ENCODE data around the gene USB1. TPM values are rescaled to one million over a fixed set of nuclear protein-coding genes. Genes with fewer than 3 reads are reported as not detected.
"Not testable (repeated sequence)": the region's sequence is repeated elsewhere in the genome, so short reads cannot be mapped to it uniquely, and the experiment has no call there.

The USB1 gene
- total RNA-seq, 1 donor from 2014 or later = 14.9 TPM

DNA sequence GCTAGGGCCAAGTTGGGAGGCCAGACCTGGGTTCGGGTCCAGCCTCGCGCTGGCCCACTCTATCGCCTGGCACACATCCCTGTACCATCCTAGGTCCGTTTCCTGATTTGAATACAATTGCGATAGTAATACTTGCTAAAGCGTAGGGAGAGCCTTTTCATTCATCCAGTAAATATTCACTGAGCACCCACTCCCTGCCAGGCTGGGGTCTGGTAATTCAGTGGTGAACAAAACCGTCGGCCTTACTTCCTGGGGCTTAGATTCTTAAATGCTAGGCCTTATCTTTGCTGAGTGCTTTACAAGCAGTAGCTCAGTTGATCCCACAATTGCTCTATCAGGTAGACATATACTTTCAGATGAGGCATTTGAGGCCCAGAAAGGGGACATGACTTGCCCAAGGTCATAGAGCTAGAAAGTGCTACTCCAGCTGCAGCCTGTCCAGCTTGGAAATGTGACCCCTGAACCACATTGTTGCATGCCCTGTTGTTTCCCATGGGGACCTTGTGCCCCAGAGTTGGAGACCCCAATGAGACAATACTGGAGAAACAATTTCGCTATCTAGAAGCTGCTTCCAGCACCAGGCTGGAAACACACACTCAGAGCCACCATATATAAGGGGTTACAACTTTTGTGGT is 691 bp downstream of the USB1 start:
- H3K9me3 Mint-ChIP-seq = peaks cover under 1% of the 10 kb centered on the region
- Histone ChIP-seq H3K79me2 (ENCODE audit: low read depth) (no peaks in the 10 kb centered on the region), H3K27me3 (no peaks in the 10 kb centered on the region), H4K20me1 (ENCODE audit: low read depth) (peaks cover 21% of the 10 kb centered on the region), H3K4me3 (peak overlapping the region; percentile 62), H3K36me3 (no peaks in the 10 kb centered on the region), H3K9me3 (ENCODE audit: low read depth) (no peaks in the 10 kb centered on the region), H3K9ac (no peak overlapping the region), H3K4me2 (peak overlapping the region; percentile 90), H2AFZ (replicated peaks) (no peak overlapping the region), H3F3A (ENCODE audit: low read depth) (peaks cover 31% of the 10 kb centered on the region), H3K4me1 (peaks cover 8% of the 10 kb centered on the region), H3K27ac (no peak overlapping the region)
- peaks cover 5% of the 10 kb centered on the region for H3K27me3 Mint-ChIP-seq (ENCODE audit: insufficient read depth, low read depth)
- H3K4me3 Mint-ChIP-seq = peak overlapping the region; percentile 93
- peaks cover 15% of the 10 kb centered on the region for H3K36me3 Mint-ChIP-seq
- no peak overlapping the region for H3K27ac Mint-ChIP-seq
- DNase-seq (ENCODE audit: low spot score) = no peak
- peaks cover 23% of the 10 kb centered on the region for H3K4me1 Mint-ChIP-seq
- TF ChIP-seq EZH2 (IDR thresholded peaks at IDR 0.05) (no peak), EZH2phosphoT487 (IDR thresholded peaks at IDR 0.05) (no peak)
- TF ChIP-seq, protein P1, sequence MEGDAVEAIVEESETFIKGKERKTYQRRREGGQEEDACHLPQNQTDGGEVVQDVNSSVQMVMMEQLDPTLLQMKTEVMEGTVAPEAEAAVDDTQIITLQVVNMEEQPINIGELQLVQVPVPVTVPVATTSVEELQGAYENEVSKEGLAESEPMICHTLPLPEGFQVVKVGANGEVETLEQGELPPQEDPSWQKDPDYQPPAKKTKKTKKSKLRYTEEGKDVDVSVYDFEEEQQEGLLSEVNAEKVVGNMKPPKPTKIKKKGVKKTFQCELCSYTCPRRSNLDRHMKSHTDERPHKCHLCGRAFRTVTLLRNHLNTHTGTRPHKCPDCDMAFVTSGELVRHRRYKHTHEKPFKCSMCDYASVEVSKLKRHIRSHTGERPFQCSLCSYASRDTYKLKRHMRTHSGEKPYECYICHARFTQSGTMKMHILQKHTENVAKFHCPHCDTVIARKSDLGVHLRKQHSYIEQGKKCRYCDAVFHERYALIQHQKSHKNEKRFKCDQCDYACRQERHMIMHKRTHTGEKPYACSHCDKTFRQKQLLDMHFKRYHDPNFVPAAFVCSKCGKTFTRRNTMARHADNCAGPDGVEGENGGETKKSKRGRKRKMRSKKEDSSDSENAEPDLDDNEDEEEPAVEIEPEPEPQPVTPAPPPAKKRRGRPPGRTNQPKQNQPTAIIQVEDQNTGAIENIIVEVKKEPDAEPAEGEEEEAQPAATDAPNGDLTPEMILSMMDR (IDR thresholded peaks at IDR 0.05) = no peak

GRCh38 chr16:58002416-58002800 is 1.2 kb downstream of the USB1 start:
- Mint-ChIP-seq H3K36me3 (peaks cover 18% of the 10 kb centered on the region), H3K9me3 (peaks cover 4% of the 10 kb centered on the region), H3K4me1 (peaks cover 23% of the 10 kb centered on the region), H3K27ac (no peak overlapping the region), H3K27me3 (ENCODE audit: insufficient read depth, low read depth) (peaks cover 5% of the 10 kb centered on the region), H3K4me3 (peak overlapping the region; percentile 53)
- Histone ChIP-seq H4K20me1 (ENCODE audit: low read depth) (peaks cover 21% of the 10 kb centered on the region), H3K4me3 (no peak overlapping the region), H3K79me2 (ENCODE audit: low read depth) (no peaks in the 10 kb centered on the region), H3K4me1 (peaks cover 8% of the 10 kb centered on the region), H3K27ac (no peak overlapping the region), H3F3A (ENCODE audit: low read depth) (peaks cover 31% of the 10 kb centered on the region), H3K9ac (no peak overlapping the region), H3K36me3 (no peaks in the 10 kb centered on the region), H3K9me3 (ENCODE audit: low read depth) (no peaks in the 10 kb centered on the region), H2AFZ (replicated peaks) (no peak overlapping the region), H3K27me3 (no peaks in the 10 kb centered on the region), H3K4me2 (peak overlapping the region; percentile 90)
- DNase-seq (ENCODE audit: low spot score) = no peak
- no peak for TF ChIP-seq EZH2phosphoT487 (IDR thresholded peaks at IDR 0.05)
- TF ChIP-seq EZH2 (IDR thresholded peaks at IDR 0.05) = no peak
- TF ChIP-seq, protein P1 (IDR thresholded peaks at IDR 0.05) = no peak

DNA sequence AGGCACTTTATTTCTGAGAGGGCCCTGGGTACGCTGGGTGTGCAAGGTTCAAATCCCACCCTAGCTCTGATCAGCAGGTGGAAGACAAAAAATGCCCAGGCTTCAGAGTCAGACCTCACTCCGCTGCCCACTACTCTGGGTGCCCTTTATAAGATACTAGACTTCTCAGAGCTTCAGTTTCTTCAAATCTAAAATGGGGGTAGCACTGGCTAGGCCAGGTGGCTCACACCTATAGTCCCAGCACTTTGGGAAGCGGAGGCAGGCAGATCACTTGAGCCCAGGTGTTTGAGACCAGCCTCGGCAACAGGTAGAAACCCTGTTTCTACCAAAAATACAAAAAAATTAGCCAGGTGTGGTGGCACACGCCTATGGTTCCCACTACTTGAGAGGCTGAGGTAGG is 1.7 kb downstream of the USB1 start:
- no peak for DNase-seq (ENCODE audit: low spot score)
- Histone ChIP-seq H3K9ac (no peak overlapping the region), H3K79me2 (ENCODE audit: low read depth) (no peaks in the 10 kb centered on the region), H3K4me1 (peaks cover 8% of the 10 kb centered on the region), H3K27me3 (no peaks in the 10 kb centered on the region), H2AFZ (replicated peaks) (no peak overlapping the region), H3K4me3 (no peak overlapping the region), H3F3A (ENCODE audit: low read depth) (peaks cover 31% of the 10 kb centered on the region), H3K36me3 (no peaks in the 10 kb centered on the region), H4K20me1 (ENCODE audit: low read depth) (peaks cover 21% of the 10 kb centered on the region), H3K27ac (no peak overlapping the region), H3K9me3 (ENCODE audit: low read depth) (no peaks in the 10 kb centered on the region), H3K4me2 (no peak overlapping the region)
- H3K27ac Mint-ChIP-seq = no peak overlapping the region
- H3K27me3 Mint-ChIP-seq (ENCODE audit: insufficient read depth, low read depth) = peaks cover 5% of the 10 kb centered on the region
- H3K9me3 Mint-ChIP-seq = peaks cover 4% of the 10 kb centered on the region
- H3K4me1 Mint-ChIP-seq = peaks cover 23% of the 10 kb centered on the region
- no peak overlapping the region for H3K4me3 Mint-ChIP-seq
- H3K36me3 Mint-ChIP-seq = peaks cover 18% of the 10 kb centered on the region
- TF ChIP-seq, protein P1 (IDR thresholded peaks at IDR 0.05) = no peak
- no peak for TF ChIP-seq EZH2 (IDR thresholded peaks at IDR 0.05)
- TF ChIP-seq EZH2phosphoT487 (IDR thresholded peaks at IDR 0.05) = no peak

GRCh38 chr16:58004736-58005135 is 3.5 kb downstream of the USB1 start:
- H3K27me3 ChIP-seq; H3K27ac Mint-ChIP-seq; H3K79me2 ChIP-seq (ENCODE audit: low read depth); DNase-seq (ENCODE audit: low spot score); H3K4me3 Mint-ChIP-seq; H2AFZ ChIP-seq (replicated peaks); H3K27ac ChIP-seq; H3K4me2 ChIP-seq; H3K27me3 Mint-ChIP-seq (ENCODE audit: insufficient read depth, low read depth); H3K4me1 Mint-ChIP-seq; H3K9me3 Mint-ChIP-seq; H3K9me3 ChIP-seq (ENCODE audit: low read depth); H3K36me3 ChIP-seq; H3K9ac ChIP-seq; H4K20me1 ChIP-seq (ENCODE audit: low read depth); H3K4me3 ChIP-seq; H3K4me1 ChIP-seq: not testable (repeated sequence)
- peaks cover 19% of the 10 kb centered on the region for H3K36me3 Mint-ChIP-seq
- H3F3A ChIP-seq (ENCODE audit: low read depth) = peaks cover 25% of the 10 kb centered on the region
